ENCODE measurements around the gene BANF2.

DNA sequence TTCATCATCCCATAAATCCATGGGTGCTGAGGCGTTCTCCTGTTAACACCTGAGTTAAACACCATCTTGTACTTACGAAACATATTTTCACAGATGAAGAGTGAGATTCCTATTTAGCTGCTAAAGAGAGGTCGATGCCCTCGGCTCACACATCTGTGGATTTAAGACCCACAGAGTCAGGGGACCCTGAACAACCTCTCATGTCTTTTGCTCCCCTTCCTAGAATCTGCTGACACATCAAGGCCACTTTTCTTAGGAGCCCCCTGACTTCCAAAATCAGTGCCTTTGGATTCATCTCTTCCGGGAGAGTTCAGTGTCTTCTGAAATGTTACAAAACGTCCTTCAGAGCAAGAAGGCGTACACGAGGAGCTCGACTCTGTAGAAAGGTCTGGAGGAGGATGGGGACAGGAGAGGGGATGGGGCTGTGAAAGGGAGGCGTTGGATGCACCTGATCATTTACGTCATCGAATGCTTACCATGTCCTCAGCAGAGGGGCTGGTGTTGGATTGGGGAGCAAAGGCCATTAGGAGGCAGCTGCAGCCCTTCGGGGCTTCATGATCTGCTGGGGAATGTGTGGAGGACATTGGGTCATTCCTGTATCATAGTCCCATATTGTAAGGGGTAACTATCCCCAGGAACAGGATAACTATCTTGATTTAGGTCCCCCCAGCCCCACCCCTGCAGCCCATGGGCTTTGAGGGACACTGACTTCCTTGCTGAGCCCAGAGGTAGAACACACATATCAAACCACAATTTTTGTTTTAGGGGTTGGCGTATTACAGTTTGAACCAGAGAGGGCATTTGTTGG is 22.9 kb downstream of the BANF2 start:
- TF ChIP-seq, protein P1, sequence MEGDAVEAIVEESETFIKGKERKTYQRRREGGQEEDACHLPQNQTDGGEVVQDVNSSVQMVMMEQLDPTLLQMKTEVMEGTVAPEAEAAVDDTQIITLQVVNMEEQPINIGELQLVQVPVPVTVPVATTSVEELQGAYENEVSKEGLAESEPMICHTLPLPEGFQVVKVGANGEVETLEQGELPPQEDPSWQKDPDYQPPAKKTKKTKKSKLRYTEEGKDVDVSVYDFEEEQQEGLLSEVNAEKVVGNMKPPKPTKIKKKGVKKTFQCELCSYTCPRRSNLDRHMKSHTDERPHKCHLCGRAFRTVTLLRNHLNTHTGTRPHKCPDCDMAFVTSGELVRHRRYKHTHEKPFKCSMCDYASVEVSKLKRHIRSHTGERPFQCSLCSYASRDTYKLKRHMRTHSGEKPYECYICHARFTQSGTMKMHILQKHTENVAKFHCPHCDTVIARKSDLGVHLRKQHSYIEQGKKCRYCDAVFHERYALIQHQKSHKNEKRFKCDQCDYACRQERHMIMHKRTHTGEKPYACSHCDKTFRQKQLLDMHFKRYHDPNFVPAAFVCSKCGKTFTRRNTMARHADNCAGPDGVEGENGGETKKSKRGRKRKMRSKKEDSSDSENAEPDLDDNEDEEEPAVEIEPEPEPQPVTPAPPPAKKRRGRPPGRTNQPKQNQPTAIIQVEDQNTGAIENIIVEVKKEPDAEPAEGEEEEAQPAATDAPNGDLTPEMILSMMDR (IDR thresholded peaks at IDR 0.05), result no peak
- TF ChIP-seq EZH2phosphoT487 (IDR thresholded peaks at IDR 0.05; ENCODE audit: borderline replicate concordance, low read depth) (no peak), GABPA (IDR thresholded peaks at IDR 0.05; ENCODE audit: low read depth) (no peak), TCF12 (IDR thresholded peaks at IDR 0.05) (no peak), MXI1 (IDR thresholded peaks at IDR 0.05; ENCODE audit: low read depth, low read length) (no peak), ELF1 (IDR thresholded peaks at IDR 0.05) (no peak), RAD21 (IDR thresholded peaks at IDR 0.05; ENCODE audit: low read length) (no peak), EP300 (IDR thresholded peaks at IDR 0.05; ENCODE audit: borderline replicate concordance in 1 of 2, low read depth in 1 of 2, low read length in 1 of 2) (no peak), NRF1 (IDR thresholded peaks at IDR 0.05; ENCODE audit: low read depth, low read length) (no peak)
- TF ChIP-seq, protein P2, sequence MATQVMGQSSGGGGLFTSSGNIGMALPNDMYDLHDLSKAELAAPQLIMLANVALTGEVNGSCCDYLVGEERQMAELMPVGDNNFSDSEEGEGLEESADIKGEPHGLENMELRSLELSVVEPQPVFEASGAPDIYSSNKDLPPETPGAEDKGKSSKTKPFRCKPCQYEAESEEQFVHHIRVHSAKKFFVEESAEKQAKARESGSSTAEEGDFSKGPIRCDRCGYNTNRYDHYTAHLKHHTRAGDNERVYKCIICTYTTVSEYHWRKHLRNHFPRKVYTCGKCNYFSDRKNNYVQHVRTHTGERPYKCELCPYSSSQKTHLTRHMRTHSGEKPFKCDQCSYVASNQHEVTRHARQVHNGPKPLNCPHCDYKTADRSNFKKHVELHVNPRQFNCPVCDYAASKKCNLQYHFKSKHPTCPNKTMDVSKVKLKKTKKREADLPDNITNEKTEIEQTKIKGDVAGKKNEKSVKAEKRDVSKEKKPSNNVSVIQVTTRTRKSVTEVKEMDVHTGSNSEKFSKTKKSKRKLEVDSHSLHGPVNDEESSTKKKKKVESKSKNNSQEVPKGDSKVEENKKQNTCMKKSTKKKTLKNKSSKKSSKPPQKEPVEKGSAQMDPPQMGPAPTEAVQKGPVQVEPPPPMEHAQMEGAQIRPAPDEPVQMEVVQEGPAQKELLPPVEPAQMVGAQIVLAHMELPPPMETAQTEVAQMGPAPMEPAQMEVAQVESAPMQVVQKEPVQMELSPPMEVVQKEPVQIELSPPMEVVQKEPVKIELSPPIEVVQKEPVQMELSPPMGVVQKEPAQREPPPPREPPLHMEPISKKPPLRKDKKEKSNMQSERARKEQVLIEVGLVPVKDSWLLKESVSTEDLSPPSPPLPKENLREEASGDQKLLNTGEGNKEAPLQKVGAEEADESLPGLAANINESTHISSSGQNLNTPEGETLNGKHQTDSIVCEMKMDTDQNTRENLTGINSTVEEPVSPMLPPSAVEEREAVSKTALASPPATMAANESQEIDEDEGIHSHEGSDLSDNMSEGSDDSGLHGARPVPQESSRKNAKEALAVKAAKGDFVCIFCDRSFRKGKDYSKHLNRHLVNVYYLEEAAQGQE (IDR thresholded peaks at IDR 0.05; ENCODE audit: low read depth, low read length), result no peak
- TF ChIP-seq, protein P3, sequence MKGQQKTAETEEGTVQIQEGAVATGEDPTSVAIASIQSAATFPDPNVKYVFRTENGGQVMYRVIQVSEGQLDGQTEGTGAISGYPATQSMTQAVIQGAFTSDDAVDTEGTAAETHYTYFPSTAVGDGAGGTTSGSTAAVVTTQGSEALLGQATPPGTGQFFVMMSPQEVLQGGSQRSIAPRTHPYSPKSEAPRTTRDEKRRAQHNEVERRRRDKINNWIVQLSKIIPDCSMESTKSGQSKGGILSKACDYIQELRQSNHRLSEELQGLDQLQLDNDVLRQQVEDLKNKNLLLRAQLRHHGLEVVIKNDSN (IDR thresholded peaks at IDR 0.05; ENCODE audit: borderline replicate concordance, low read depth), result no peak
- TF ChIP-seq, protein P4, sequence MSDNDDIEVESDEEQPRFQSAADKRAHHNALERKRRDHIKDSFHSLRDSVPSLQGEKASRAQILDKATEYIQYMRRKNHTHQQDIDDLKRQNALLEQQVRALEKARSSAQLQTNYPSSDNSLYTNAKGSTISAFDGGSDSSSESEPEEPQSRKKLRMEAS (IDR thresholded peaks at IDR 0.05; ENCODE audit: low read depth), result no peak
